HEK293 (cell line): ENCODE results near the gene PTPRCAP.

Experiments
- CTCF ChIA-PET: fragments of 350-600 bp; formaldehyde crosslinking; extraction: SDS; loops from one replicate; lab custom pipeline; 2021; ENCODE audit warnings: antibody characterized with exemption; lab: Yijun Ruan, JAX
- POLR2A ChIA-PET: fragments of 300-600 bp; formaldehyde crosslinking; extraction: SDS; loops from one replicate; lab custom pipeline; 2020; ENCODE audit warnings: antibody characterized with exemption, inconsistent platforms; lab: Yijun Ruan, JAX
- H3K27ac ChIP-seq: fragments of 200-500 bp; sonication (Bioruptor generic); 2 replicates; pipeline ENCODE4 v1.5.1; 2014; ENCODE audit warnings: low read depth, low read length, control low read depth, inconsistent platforms; ENCODE audit errors: extremely low read depth
- H3K36me3 ChIP-seq, 2 experiments: fragments of 200-500 bp in 1 of 2; sonication (Bioruptor generic) in 1 of 2; 1 replicate in 1 of 2; 2 replicates in 1 of 2; pipeline ENCODE4 v1.5.1; 2014 to 2017; ENCODE audit warnings: inconsistent platforms in 2 of 2, low read length in 2 of 2; ENCODE audit not compliant: control insufficient read depth in 2 of 2, insufficient read depth in 1 of 2
- H3K4me1 ChIP-seq: fragments of 200-500 bp; sonication (Bioruptor generic); 2 replicates; pipeline ENCODE4 v1.5.1; 2014; ENCODE audit warnings: mild to moderate bottlenecking, low read length, inconsistent platforms; ENCODE audit not compliant: control insufficient read depth, insufficient read depth
- H3K4me3 ChIP-seq: 2 replicates; pipeline ENCODE4 v1.5.1; 2011; ENCODE audit warnings: low read depth, mild to moderate bottlenecking, control low read depth, low read length, moderate library complexity
- H3K9me3 ChIP-seq: fragments of 200-500 bp; sonication (Bioruptor generic); 2 replicates; pipeline ENCODE4 v1.5.1; 2014; ENCODE audit warnings: low read depth, low read length, inconsistent platforms; ENCODE audit not compliant: control insufficient read depth, insufficient read depth
- EGR2 ChIP-seq: fragments of 450-650 bp; formaldehyde crosslinking; IDR thresholded peaks from 2 replicates; pipeline ENCODE4 v1.5.1; 2016; ENCODE audit warnings: low read depth, missing biosample characterization, missing genetic modification characterization
- FEZF1 ChIP-seq: fragments of 450-650 bp; formaldehyde crosslinking; IDR thresholded peaks from 2 replicates; pipeline ENCODE4 v1.5.1; 2016; ENCODE audit warnings: missing biosample characterization, missing genetic modification characterization
- ZIC2 ChIP-seq: fragments of 450-650 bp; formaldehyde crosslinking; IDR thresholded peaks from 2 replicates; pipeline ENCODE4 v1.5.1; 2016; ENCODE audit warnings: missing biosample characterization, missing genetic modification characterization
- ZNF10 ChIP-seq: fragments of 450-650 bp; formaldehyde crosslinking; IDR thresholded peaks from 2 replicates; pipeline ENCODE4 v1.5.1; 2017; ENCODE audit warnings: missing biosample characterization, missing genetic modification characterization
- ZNF121 ChIP-seq: fragments of 450-650 bp; formaldehyde crosslinking; IDR thresholded peaks from 2 replicates; pipeline ENCODE4 v1.5.1; 2016; ENCODE audit warnings: missing biosample characterization, missing genetic modification characterization
- ZNF155 ChIP-seq: fragments of 450-650 bp; formaldehyde crosslinking; IDR thresholded peaks from 2 replicates; pipeline ENCODE4 v1.5.1; 2016; ENCODE audit warnings: missing biosample characterization, missing genetic modification characterization
- ZNF274 ChIP-seq, 2 experiments: fragments of 200-500 bp in 1 of 2; fragments of 450-650 bp in 1 of 2; sonication (Bioruptor generic) in 1 of 2; formaldehyde crosslinking in 1 of 2; IDR thresholded peaks; 2 replicates each; pipeline versions ENCODE4 v1.5.1 to v1.6.1; 2014 to 2016; ENCODE audit warnings: borderline replicate concordance in 1 of 2, inconsistent platforms in 1 of 2, low read length in 1 of 2, missing biosample characterization in 1 of 2, missing genetic modification characterization in 1 of 2
- ZNF529 ChIP-seq: fragments of 450-650 bp; formaldehyde crosslinking; IDR thresholded peaks from 2 replicates; pipeline ENCODE4 v1.5.1; 2017; ENCODE audit warnings: missing genetic modification characterization, missing biosample characterization; ENCODE audit not compliant: insufficient replicate concordance
- ZNF555 ChIP-seq: fragments of 450-650 bp; formaldehyde crosslinking; conservative IDR thresholded peaks from 2 replicates; pipeline ENCODE4 v1.5.1; 2017; ENCODE audit warnings: missing biosample characterization, mild to moderate bottlenecking, missing genetic modification characterization, inconsistent platforms
- ZNF558 ChIP-seq: fragments of 450-650 bp; formaldehyde crosslinking; IDR thresholded peaks from 2 replicates; pipeline ENCODE4 v1.5.1; 2016; ENCODE audit warnings: missing biosample characterization, missing genetic modification characterization
- ZNF623 ChIP-seq: fragments of 450-650 bp; formaldehyde crosslinking; IDR thresholded peaks from 2 replicates; pipeline ENCODE4 v1.5.1; 2016; ENCODE audit warnings: missing biosample characterization, missing genetic modification characterization
- ZNF837 ChIP-seq: fragments of 450-650 bp; formaldehyde crosslinking; IDR thresholded peaks from 2 replicates; pipeline ENCODE4 v1.5.1; 2016; ENCODE audit warnings: missing biosample characterization, missing genetic modification characterization
- ZSCAN23 ChIP-seq: fragments of 450-650 bp; formaldehyde crosslinking; IDR thresholded peaks from 2 replicates; pipeline ENCODE4 v1.5.1; 2016; ENCODE audit warnings: missing biosample characterization, missing genetic modification characterization
- TF ChIP-seq, protein P1 (sequence below): fragments of 450-650 bp; formaldehyde crosslinking; conservative IDR thresholded peaks from 2 replicates; pipeline ENCODE4 v1.5.1; 2016; ENCODE audit warnings: low read depth, missing biosample characterization, missing genetic modification characterization
- TF ChIP-seq, protein P2 (sequence below): fragments of 450-650 bp; formaldehyde crosslinking; IDR thresholded peaks from 2 replicates; pipeline ENCODE4 v1.5.1; 2017; ENCODE audit warnings: missing biosample characterization, mild to moderate bottlenecking, missing genetic modification characterization, moderate library complexity
- TF ChIP-seq, protein P3 (sequence below): fragments of 450-650 bp; formaldehyde crosslinking; IDR thresholded peaks from 2 replicates; pipeline ENCODE4 v1.5.1; 2016; ENCODE audit warnings: missing biosample characterization, missing genetic modification characterization, borderline replicate concordance
- TF ChIP-seq, protein P4 (sequence below): fragments of 450-650 bp; formaldehyde crosslinking; IDR thresholded peaks from 2 replicates; pipeline ENCODE4 v1.5.1; 2016; ENCODE audit warnings: missing biosample characterization, missing genetic modification characterization
- TF ChIP-seq, protein P5 (sequence below): fragments of 450-650 bp; formaldehyde crosslinking; optimal IDR thresholded peaks from 2 replicates; pipeline ENCODE3; 2016; ENCODE audit warnings: missing biosample characterization, mild to moderate bottlenecking, missing genetic modification characterization

PTPRCAP gene

DNA sequence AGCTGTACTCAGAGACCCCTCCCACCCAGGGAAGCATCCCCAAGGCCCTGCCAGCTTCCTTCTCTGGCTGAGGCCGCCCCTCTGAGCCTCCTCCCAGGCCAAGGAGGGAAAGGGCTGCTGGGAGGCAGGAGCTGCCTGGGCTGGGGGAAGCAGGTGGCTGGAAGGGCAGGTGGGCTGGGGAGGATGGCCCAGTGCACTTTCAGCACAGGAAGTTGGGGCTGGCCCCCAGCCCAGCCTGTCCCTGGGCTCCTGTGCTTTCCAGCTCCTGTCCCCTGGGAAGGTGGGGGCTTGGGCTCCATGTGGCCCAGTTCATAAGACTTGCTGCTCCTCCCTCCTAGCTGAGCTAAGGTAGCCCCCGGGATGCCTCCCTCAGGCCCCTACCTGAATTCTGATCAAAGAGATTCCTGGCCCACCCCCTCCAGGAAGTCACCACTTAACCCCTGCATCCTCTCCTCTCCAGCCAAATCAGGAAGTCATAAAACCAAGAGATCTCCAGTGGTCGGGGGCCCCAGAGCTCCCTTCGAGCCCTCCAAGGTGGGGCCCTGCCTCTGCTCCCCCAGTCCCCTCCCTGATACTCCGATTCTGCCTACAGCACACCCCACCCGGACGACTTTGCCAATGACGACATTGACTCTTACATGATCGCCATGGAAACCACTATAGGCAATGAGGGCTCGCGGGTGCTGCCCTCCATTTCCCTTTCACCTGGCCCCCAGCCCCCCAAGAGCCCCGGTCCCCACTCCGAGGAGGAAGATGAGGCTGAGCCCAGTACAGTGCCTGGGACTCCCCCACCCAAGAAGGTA is 40.7 kb downstream of the PTPRCAP start:
- no peak for TF ChIP-seq FEZF1 (tag by site-specific recombination)
- TF ChIP-seq, protein P1, sequence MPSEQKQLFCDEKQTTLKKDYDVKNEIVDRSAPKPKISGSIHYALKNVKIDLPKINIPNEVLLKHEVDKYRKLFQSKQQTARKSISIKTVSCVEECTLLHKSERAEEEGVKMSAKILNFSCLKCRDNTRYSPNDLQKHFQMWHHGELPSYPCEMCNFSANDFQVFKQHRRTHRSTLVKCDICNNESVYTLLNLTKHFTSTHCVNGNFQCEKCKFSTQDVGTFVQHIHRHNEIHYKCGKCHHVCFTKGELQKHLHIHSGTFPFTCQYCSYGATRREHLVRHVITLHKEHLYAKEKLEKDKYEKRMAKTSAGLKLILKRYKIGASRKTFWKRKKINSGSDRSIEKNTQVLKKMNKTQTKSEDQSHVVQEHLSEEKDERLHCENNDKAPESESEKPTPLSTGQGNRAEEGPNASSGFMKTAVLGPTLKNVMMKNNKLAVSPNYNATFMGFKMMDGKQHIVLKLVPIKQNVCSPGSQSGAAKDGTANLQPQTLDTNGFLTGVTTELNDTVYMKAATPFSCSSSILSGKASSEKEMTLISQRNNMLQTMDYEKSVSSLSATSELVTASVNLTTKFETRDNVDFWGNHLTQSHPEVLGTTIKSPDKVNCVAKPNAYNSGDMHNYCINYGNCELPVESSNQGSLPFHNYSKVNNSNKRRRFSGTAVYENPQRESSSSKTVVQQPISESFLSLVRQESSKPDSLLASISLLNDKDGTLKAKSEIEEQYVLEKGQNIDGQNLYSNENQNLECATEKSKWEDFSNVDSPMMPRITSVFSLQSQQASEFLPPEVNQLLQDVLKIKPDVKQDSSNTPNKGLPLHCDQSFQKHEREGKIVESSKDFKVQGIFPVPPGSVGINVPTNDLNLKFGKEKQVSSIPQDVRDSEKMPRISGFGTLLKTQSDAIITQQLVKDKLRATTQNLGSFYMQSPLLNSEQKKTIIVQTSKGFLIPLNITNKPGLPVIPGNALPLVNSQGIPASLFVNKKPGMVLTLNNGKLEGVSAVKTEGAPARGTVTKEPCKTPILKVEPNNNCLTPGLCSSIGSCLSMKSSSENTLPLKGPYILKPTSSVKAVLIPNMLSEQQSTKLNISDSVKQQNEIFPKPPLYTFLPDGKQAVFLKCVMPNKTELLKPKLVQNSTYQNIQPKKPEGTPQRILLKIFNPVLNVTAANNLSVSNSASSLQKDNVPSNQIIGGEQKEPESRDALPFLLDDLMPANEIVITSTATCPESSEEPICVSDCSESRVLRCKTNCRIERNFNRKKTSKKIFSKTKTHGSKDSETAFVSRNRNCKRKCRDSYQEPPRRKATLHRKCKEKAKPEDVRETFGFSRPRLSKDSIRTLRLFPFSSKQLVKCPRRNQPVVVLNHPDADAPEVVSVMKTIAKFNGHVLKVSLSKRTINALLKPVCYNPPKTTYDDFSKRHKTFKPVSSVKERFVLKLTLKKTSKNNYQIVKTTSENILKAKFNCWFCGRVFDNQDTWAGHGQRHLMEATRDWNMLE, result no peak
- no peak for TF ChIP-seq ZNF529 (tag by site-specific recombination)
- TF ChIP-seq, protein P2, sequence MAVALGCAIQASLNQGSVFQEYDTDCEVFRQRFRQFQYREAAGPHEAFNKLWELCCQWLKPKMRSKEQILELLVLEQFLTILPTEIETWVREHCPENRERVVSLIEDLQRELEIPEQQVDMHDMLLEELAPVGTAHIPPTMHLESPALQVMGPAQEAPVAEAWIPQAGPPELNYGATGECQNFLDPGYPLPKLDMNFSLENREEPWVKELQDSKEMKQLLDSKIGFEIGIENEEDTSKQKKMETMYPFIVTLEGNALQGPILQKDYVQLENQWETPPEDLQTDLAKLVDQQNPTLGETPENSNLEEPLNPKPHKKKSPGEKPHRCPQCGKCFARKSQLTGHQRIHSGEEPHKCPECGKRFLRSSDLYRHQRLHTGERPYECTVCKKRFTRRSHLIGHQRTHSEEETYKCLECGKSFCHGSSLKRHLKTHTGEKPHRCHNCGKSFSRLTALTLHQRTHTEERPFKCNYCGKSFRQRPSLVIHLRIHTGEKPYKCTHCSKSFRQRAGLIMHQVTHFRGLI (tag by site-specific recombination), result no peak
- no peak for TF ChIP-seq ZNF558 (tag by site-specific recombination)
- TF ChIP-seq ZNF121 (tag by site-specific recombination), result no peak
- peaks cover 0 to 68% of the 10 kb centered on the region in 2 experiments; a peak in 2 of 3 replicates for H3K36me3 ChIP-seq
- CTCF ChIA-PET, result interaction anchor here (0.5 to 0.8 kb wide), 3 partner anchors 15 to 217 kb away, joined by 3 read pairs; no protein-coding TSS in a partner anchor
- H3K27ac ChIP-seq, result no peak overlapping the region
- no peak overlapping the region for H3K4me3 ChIP-seq
- H3K4me1 ChIP-seq, result 0 out of 2 replicates have a peak, but pooled peaks cover 3% of the 10 kb centered on the region
- no peaks in the 10 kb centered on the region for H3K9me3 ChIP-seq
- POLR2A ChIA-PET, result interaction anchor here (0.9 to 1.2 kb wide), 6 partner anchors 11 to 79 kb away, joined by 3 to 5 read pairs (median 4); partner anchors contain the start of gene PTPRCAP

DNA sequence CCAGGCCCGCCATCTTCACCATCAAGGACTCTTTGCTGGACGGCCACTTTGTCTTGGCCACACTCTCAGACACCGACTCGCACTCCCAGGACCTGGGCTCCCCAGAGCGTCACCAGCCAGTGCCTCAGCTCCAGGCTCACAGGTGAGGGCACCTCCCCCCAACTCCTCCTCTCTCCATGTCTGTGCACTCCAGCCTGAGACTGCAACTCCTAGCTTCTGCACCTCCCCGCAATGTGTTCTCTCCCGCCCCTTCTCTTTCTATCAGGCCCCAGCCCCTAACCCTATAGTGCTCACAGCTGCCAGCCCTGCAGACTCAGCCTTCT is 41.3 kb downstream of the PTPRCAP start:
- H3K27ac ChIP-seq, result no peak overlapping the region
- no peak for TF ChIP-seq EGR2 (tag by site-specific recombination)
- no peak for TF ChIP-seq ZSCAN23 (tag by site-specific recombination)
- TF ChIP-seq, protein P3, sequence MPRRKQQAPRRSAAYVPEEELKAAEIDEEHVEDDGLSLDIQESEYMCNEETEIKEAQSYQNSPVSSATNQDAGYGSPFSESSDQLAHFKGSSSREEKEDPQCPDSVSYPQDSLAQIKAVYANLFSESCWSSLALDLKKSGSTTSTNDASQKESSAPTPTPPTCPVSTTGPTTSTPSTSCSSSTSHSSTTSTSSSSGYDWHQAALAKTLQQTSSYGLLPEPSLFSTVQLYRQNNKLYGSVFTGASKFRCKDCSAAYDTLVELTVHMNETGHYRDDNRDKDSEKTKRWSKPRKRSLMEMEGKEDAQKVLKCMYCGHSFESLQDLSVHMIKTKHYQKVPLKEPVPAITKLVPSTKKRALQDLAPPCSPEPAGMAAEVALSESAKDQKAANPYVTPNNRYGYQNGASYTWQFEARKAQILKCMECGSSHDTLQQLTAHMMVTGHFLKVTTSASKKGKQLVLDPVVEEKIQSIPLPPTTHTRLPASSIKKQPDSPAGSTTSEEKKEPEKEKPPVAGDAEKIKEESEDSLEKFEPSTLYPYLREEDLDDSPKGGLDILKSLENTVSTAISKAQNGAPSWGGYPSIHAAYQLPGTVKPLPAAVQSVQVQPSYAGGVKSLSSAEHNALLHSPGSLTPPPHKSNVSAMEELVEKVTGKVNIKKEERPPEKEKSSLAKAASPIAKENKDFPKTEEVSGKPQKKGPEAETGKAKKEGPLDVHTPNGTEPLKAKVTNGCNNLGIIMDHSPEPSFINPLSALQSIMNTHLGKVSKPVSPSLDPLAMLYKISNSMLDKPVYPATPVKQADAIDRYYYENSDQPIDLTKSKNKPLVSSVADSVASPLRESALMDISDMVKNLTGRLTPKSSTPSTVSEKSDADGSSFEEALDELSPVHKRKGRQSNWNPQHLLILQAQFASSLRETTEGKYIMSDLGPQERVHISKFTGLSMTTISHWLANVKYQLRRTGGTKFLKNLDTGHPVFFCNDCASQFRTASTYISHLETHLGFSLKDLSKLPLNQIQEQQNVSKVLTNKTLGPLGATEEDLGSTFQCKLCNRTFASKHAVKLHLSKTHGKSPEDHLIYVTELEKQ (tag by site-specific recombination), result no peak
- TF ChIP-seq, protein P4, sequence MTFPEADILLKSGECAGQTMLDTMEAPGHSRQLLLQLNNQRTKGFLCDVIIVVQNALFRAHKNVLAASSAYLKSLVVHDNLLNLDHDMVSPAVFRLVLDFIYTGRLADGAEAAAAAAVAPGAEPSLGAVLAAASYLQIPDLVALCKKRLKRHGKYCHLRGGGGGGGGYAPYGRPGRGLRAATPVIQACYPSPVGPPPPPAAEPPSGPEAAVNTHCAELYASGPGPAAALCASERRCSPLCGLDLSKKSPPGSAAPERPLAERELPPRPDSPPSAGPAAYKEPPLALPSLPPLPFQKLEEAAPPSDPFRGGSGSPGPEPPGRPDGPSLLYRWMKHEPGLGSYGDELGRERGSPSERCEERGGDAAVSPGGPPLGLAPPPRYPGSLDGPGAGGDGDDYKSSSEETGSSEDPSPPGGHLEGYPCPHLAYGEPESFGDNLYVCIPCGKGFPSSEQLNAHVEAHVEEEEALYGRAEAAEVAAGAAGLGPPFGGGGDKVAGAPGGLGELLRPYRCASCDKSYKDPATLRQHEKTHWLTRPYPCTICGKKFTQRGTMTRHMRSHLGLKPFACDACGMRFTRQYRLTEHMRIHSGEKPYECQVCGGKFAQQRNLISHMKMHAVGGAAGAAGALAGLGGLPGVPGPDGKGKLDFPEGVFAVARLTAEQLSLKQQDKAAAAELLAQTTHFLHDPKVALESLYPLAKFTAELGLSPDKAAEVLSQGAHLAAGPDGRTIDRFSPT (tag by site-specific recombination), result no peak
- no peak for TF ChIP-seq ZNF10 (tag by site-specific recombination)
- TF ChIP-seq ZNF623 (tag by site-specific recombination), result no peak
- TF ChIP-seq ZNF555 (tag by site-specific recombination), result no peak
- TF ChIP-seq ZNF155 (tag by site-specific recombination), result no peak
- no peak for TF ChIP-seq ZNF274 (IDR thresholded peaks at IDR 0.05; ENCODE audit: low read length)
- TF ChIP-seq ZNF274 (tag by site-specific recombination; IDR thresholded peaks at IDR 0.05; ENCODE audit: borderline replicate concordance), result no peak
- no peak for TF ChIP-seq ZNF837
- no peak for TF ChIP-seq ZIC2
- TF ChIP-seq, protein P5, sequence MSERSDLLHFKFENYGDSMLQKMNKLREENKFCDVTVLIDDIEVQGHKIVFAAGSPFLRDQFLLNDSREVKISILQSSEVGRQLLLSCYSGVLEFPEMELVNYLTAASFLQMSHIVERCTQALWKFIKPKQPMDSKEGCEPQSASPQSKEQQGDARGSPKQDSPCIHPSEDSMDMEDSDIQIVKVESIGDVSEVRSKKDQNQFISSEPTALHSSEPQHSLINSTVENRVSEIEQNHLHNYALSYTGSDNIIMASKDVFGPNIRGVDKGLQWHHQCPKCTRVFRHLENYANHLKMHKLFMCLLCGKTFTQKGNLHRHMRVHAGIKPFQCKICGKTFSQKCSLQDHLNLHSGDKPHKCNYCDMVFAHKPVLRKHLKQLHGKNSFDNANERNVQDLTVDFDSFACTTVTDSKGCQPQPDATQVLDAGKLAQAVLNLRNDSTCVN, result no peak

More for the DNA sequence above, 41.3 kb downstream of the PTPRCAP start:
- H3K4me3 ChIP-seq, result no peak overlapping the region
- CTCF ChIA-PET, result interaction anchor here (0.5 to 0.8 kb wide), 3 partner anchors 14 to 218 kb away, joined by 3 read pairs; no protein-coding TSS in a partner anchor
- H3K9me3 ChIP-seq, result no peaks in the 10 kb centered on the region
- peaks cover 0 to 68% of the 10 kb centered on the region in 2 experiments; a peak in 2 of 3 replicates for H3K36me3 ChIP-seq
- POLR2A ChIA-PET, result interaction anchor here (0.9 to 1.2 kb wide), 5 partner anchors 11 to 79 kb away, joined by 3 to 5 read pairs (median 5); partner anchors contain the start of gene PTPRCAP
- H3K4me1 ChIP-seq, result 0 out of 2 replicates have a peak, but pooled peaks cover 3% of the 10 kb centered on the region
